ENCODE measurements around the gene KREMEN1.

- no peak for TF ChIP-seq CTCF (IDR thresholded peaks at IDR 0.05)
- TF ChIP-seq POLR2A (IDR thresholded peaks at IDR 0.05) = no peak
Observed at GRCh38 chr22:29109822-29110221, 37.0 kb downstream of the KREMEN1 start.
